ENCODE results near the gene IKZF1.

- TF ChIP-seq CTCF (IDR thresholded peaks at IDR 0.05) (no peak), POLR2AphosphoS5 (IDR thresholded peaks at IDR 0.05; ENCODE audit: low read depth, low read length) (no peak), REST (IDR thresholded peaks at IDR 0.05; ENCODE audit: insufficient read depth in 1 of 2, low read depth in 2 of 2, low read length in 1 of 2) (no peak)
Observed at GRCh38 chr7:50270531-50271018, 33.9 kb upstream of the IKZF1 start.
